Measurements from ENCODE around the gene MUTYH. TPM values are rescaled to one million over a fixed set of nuclear protein-coding genes. Genes with fewer than 3 reads are reported as not detected.

Gene MUTYH
- total RNA-seq, 1 donor from 2014 or later = 14.4 TPM

DNA sequence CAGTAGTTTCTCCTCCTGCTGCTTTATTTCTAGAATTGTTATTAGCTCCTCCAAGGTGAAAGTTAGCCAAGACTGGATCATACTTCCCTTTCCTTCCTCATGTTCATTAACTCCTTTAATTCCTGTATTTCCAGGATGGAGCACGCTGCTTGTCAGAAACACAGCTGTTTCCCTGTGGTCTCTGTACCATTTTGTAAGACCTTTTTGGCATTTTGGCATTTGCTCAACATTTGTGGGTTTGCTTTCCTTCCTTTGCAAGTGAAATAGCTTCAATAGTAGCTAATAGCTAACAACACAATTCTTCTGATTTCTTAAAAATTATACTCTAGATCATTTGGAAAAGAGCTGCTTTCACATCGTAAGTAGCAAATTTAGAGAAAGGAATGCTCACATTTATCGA is 57.9 kb downstream of the MUTYH start:
- no peak for DNase-seq (ENCODE audit: low spot score)

Other genes starting within 250 kb of the MUTYH start
- 0.42 TPM for gene ZSWIM5, start 133.8 kb downstream of the MUTYH start, total RNA-seq
- 1.00 TPM for gene HPDL, start 13.5 kb downstream of the MUTYH start, total RNA-seq
- gene TOE1, start 270 bp downstream of the MUTYH start, total RNA-seq = 7.2 TPM
- 2.8 TPM for gene TESK2, start 150.7 kb upstream of the MUTYH start, total RNA-seq
- 2.4 TPM for gene CCDC163, start 159.6 kb upstream of the MUTYH start, total RNA-seq
- gene MMACHC, start 159.9 kb upstream of the MUTYH start, total RNA-seq = 6.0 TPM
- gene PRDX1, start 181.4 kb upstream of the MUTYH start, total RNA-seq = 495 TPM
- 132 TPM for gene AKR1A1, start 210.4 kb upstream of the MUTYH start, total RNA-seq
- gene NASP, start 243.6 kb upstream of the MUTYH start, total RNA-seq = 57.6 TPM

Data from mesenteric fat pad (tissue), 1 donor.